SH-SY5Y (cell line): ENCODE measurements around the gene MYO1D.

Source experiments
- GATA2 ChIP-seq: IDR thresholded peaks from 2 replicates; pipeline ENCODE4 v1.6.1; 2011; ENCODE audit warnings: mild to moderate bottlenecking, low read depth, low read length
- GATA3 ChIP-seq: IDR thresholded peaks from 2 replicates; pipeline ENCODE4 v1.6.1; 2011; ENCODE audit warnings: low read depth, mild to moderate bottlenecking, low read length, moderate library complexity

DNA sequence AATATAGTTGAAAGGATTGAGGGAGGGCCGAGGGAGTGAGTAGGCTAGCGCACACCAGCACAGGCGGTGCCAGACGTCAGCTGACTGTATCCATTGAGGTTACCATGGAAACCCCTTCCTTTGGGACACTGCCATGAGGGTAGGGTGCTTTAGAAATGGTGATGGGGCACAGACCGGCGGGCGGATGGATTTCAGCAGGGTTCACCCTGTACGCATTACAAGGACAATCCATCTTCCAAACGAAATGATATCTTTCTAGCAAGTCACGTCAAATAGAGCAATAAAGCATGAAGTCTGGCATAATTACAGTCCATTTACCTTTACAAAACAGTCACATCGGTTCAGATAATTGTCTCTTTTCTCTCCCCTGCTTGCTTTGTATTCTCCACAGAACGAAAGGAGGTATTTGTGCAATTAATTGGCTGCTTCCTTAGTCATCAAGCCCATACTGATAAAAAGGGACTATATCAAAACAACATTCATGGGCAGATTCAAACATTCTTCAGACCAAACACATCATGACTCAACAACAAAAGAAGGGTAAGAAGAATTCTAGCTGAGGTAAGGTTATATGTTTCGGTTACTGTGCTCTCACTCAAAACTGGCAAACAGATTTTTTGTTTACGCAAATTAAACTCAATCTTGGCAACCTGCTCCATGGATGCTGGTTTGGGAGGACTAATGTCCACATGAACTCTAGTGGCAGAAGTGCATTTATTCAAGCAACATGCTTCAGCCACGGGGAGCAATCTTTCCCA lies 249.5 kb downstream of the MYO1D start:
- no peak for TF ChIP-seq GATA2
- no peak for TF ChIP-seq GATA3
